Aorta (tissue), 5 donors: ENCODE measurements around the gene SP140. TPM values are rescaled to one million over a fixed set of nuclear protein-coding genes. Genes with fewer than 3 reads are reported as not detected.
"Not testable (repeated sequence)": the region's sequence is repeated elsewhere in the genome, so short reads cannot be mapped to it uniquely, and the experiment has no call there.

Experiments
- ATAC-seq: fragments of 200-7000 bp; cut with Tn5 transposase; one replicate; pipeline ENCODE4 v1.9.1; 2022; ENCODE audit warnings: moderate library complexity; ENCODE audit not compliant: low FRiP score
- DNase-seq, 2 donors: peaks; one replicate each; pipeline ENCODE4 v3.0.0-alpha.2; 2020
- H3K27ac ChIP-seq, 2 donors: one replicate each; pipeline ENCODE4 v1.5.1; 2013; ENCODE audit warnings: low read length in 2 of 2, mild to moderate bottlenecking in 2 of 2, moderate library complexity in 2 of 2, control low read depth in 1 of 2, inconsistent platforms in 1 of 2, low read depth in 1 of 2
- H3K27me3 ChIP-seq, 2 donors: one replicate each; pipeline ENCODE4 v1.6.1; 2013; ENCODE audit warnings: control low read depth in 1 of 2, low read length in 1 of 2, mild to moderate bottlenecking in 1 of 2, moderate library complexity in 1 of 2; ENCODE audit not compliant: insufficient read depth in 2 of 2, control insufficient read depth in 1 of 2
- H3K36me3 ChIP-seq, 2 donors: one replicate each; pipeline ENCODE4 v1.6.1; 2013; ENCODE audit warnings: control low read depth in 1 of 2, low read length in 1 of 2, mild to moderate bottlenecking in 1 of 2; ENCODE audit not compliant: insufficient read depth in 2 of 2, control insufficient read depth in 1 of 2
- H3K4me1 ChIP-seq, 2 donors: one replicate each; pipeline ENCODE4 v1.6.1; 2013; ENCODE audit warnings: low read length in 2 of 2, control low read depth in 1 of 2, mild to moderate bottlenecking in 1 of 2, moderate library complexity in 1 of 2; ENCODE audit not compliant: insufficient read depth in 2 of 2, control insufficient read depth in 1 of 2
- H3K4me3 ChIP-seq, 2 donors: one replicate each; pipeline ENCODE4 v1.5.1; 2013; ENCODE audit warnings: low read length in 2 of 2, control low read depth in 1 of 2, mild to moderate bottlenecking in 1 of 2
- H3K9me3 ChIP-seq: one replicate; pipeline ENCODE4 v1.6.1; 2013; ENCODE audit warnings: mild to moderate bottlenecking, low read length; ENCODE audit not compliant: control insufficient read depth
- WGBS, 2 donors: extraction: QIAGEN DNeasy Blood & Tissue Kit; methylation state at CpG; one replicate each; pipeline ENCODE4 v1.1.7; 2013; 5-methylcytosine and 5-hydroxymethylcytosine counted together
- intact Hi-C, 2 donors: fragments of 100-400 bp; cut with DNase I; formaldehyde crosslinking; loops; one replicate each; pipeline versions ENCODE4 v1.14.2 to v1.15.0; 2022
- polyA plus RNA-seq, 2 donors: library from polyadenylated mRNA; stranded (reverse); fragments of 200-250 nt; gene quantifications; one replicate each; pipeline ENCODE4 v1.2.3, GENCODE V29; 2013
- total RNA-seq, 2 donors: library from RNA; stranded (reverse); fragmentation: NEBNext Ultra II Directional; extraction: Animal tissue kit (Norgen Biotek cat#: 25700); gene quantifications; one replicate each; pipeline ENCODE4 v1.2.1, GENCODE V29; 2021
- donor health status: healthy with polysubstance abuse.
- donor health status: Bipolar disorder and iron deficiency.
- donor health status: DM: no; HTN: no; CAD: no.
- donor health status: DM: no; HTN: no; CAD: no.
- donor health status: DM: yes; HTN: yes; CAD: no.

SP140 gene
- total and polyA plus RNA-seq, 4 donors, result 0.13 to 4.1 (median 1.4) TPM

- H3K36me3 ChIP-seq, H3K27ac ChIP-seq, intact Hi-C loops, ATAC-seq, H3K9me3 ChIP-seq, H3K4me1 ChIP-seq, DNase-seq, H3K4me3 ChIP-seq, H3K27me3 ChIP-seq: not testable (repeated sequence)
- 70 to 75% methylated on average over 4 of the region's 4 CpGs for WGBS, 2 donors
Observed at GRCh38 chr2:230264945-230265344, 39.4 kb downstream of the SP140 start.

GRCh38 chr2:230266638-230267037 lies 41.1 kb downstream of the SP140 start:
- intact Hi-C loops, result no loop called here
- DNase-seq (no peak), ATAC-seq (no peak)
- no peaks in the 10 kb centered on the region for H3K9me3 ChIP-seq
- H3K36me3 ChIP-seq, result no peaks in the 10 kb centered on the region
- no peak overlapping the region for H3K27ac ChIP-seq
- H3K4me3 ChIP-seq, result no peak overlapping the region
- WGBS, 2 donors, result 61 to 66% methylated on average over 4 of the region's 4 CpGs
- no peaks in the 10 kb centered on the region for H3K4me1 ChIP-seq
- H3K27me3 ChIP-seq, result no peaks in the 10 kb centered on the region

GRCh38 chr2:230267059-230267458 lies 41.5 kb downstream of the SP140 start:
- H3K27me3 ChIP-seq, result no peaks in the 10 kb centered on the region
- ATAC-seq (no peak), DNase-seq (no peak)
- intact Hi-C loops, result no loop called here
- no peak overlapping the region for H3K4me3 ChIP-seq
- 70 to 72% methylated on average over 1 of the region's 1 CpG for WGBS, 2 donors
- no peaks in the 10 kb centered on the region for H3K4me1 ChIP-seq
- no peaks in the 10 kb centered on the region for H3K9me3 ChIP-seq
- H3K27ac ChIP-seq, result no peak overlapping the region
- H3K36me3 ChIP-seq, result no peaks in the 10 kb centered on the region

GRCh38 chr2:230267556-230267955 lies 42.0 kb downstream of the SP140 start:
- intact Hi-C loops, result no loop called here
- H3K27ac ChIP-seq, result no peak overlapping the region
- H3K4me1 ChIP-seq, result no peaks in the 10 kb centered on the region
- no peak overlapping the region for H3K4me3 ChIP-seq
- H3K36me3 ChIP-seq, result no peaks in the 10 kb centered on the region
- no peak for DNase-seq
- no peaks in the 10 kb centered on the region for H3K9me3 ChIP-seq
- no peak for ATAC-seq
- no peaks in the 10 kb centered on the region for H3K27me3 ChIP-seq
- WGBS, 2 donors, result 63 to 66% methylated on average over 3 of the region's 3 CpGs

GRCh38 chr2:230268606-230269243 lies 43.2 kb downstream of the SP140 start:
- Histone ChIP-seq H3K27ac (no peak overlapping the region), H3K4me1 (no peaks in the 10 kb centered on the region), H3K27me3 (no peaks in the 10 kb centered on the region), H3K9me3 (no peaks in the 10 kb centered on the region), H3K4me3 (no peak overlapping the region), H3K36me3 (no peaks in the 10 kb centered on the region)
- intact Hi-C loops, result no loop called here
- ATAC-seq, result no peak
- DNase-seq, result no peak
- WGBS, 2 donors, result 52 to 62% methylated on average over 3 of the region's 3 CpGs

GRCh38 chr2:230269715-230270114 lies 44.2 kb downstream of the SP140 start:
- no peaks in the 10 kb centered on the region for H3K9me3 ChIP-seq
- no peaks in the 10 kb centered on the region for H3K4me1 ChIP-seq
- no peak overlapping the region for H3K27ac ChIP-seq
- ATAC-seq (no peak), DNase-seq (no peak)
- intact Hi-C loops, result no loop called here
- 79 to 83% methylated on average over 6 of the region's 6 CpGs for WGBS, 2 donors
- H3K27me3 ChIP-seq, result no peaks in the 10 kb centered on the region
- H3K4me3 ChIP-seq, result no peak overlapping the region
- no peaks in the 10 kb centered on the region for H3K36me3 ChIP-seq

GRCh38 chr2:230282936-230283335 lies 57.4 kb downstream of the SP140 start:
- H3K27me3 ChIP-seq, result no peaks in the 10 kb centered on the region
- no peak for ATAC-seq
- H3K27ac ChIP-seq, result no peak overlapping the region
- 70 to 86% methylated on average over 2 of the region's 2 CpGs for WGBS, 2 donors
- DNase-seq, result no peak
- H3K4me3 ChIP-seq, result no peak overlapping the region
- no peaks in the 10 kb centered on the region for H3K9me3 ChIP-seq
- H3K36me3 ChIP-seq, result no peaks in the 10 kb centered on the region
- intact Hi-C loops, result no loop called here
- H3K4me1 ChIP-seq, result no peaks in the 10 kb centered on the region

GRCh38 chr2:230286048-230286447 lies 60.5 kb downstream of the SP140 start:
- ATAC-seq (no peak), DNase-seq (no peak)
- 77 to 78% methylated on average over 3 of the region's 3 CpGs for WGBS, 2 donors

GRCh38 chr2:230289311-230289710 lies 63.8 kb downstream of the SP140 start:
- WGBS, 2 donors, result 86% methylated on average over 4 of the region's 4 CpGs
- intact Hi-C loops, H3K9me3 ChIP-seq, ATAC-seq, H3K36me3 ChIP-seq, H3K27me3 ChIP-seq, H3K4me3 ChIP-seq, H3K4me1 ChIP-seq, DNase-seq, H3K27ac ChIP-seq: not testable (repeated sequence)

More at GRCh38 chr2:230286048-230286447, 60.5 kb downstream of the SP140 start:
- Histone ChIP-seq H3K27ac (no peak overlapping the region), H3K9me3 (no peaks in the 10 kb centered on the region), H3K27me3 (no peaks in the 10 kb centered on the region), H3K4me1 (no peaks in the 10 kb centered on the region), H3K4me3 (no peak overlapping the region), H3K36me3 (no peaks in the 10 kb centered on the region)
- intact Hi-C loops, result no loop called here
